ENCODE data around the gene PLCB1. TPM values are rescaled to one million over a fixed set of nuclear protein-coding genes. Genes with fewer than 3 reads are reported as not detected.
"Not testable (repeated sequence)": the region's sequence is repeated elsewhere in the genome, so short reads cannot be mapped to it uniquely, and the experiment has no call there.

Gene PLCB1
- total and polyA plus RNA-seq, 2 of the 4 experiments (the other 2 are of a cell fraction) = 5.6 to 16.1 TPM

DNA sequence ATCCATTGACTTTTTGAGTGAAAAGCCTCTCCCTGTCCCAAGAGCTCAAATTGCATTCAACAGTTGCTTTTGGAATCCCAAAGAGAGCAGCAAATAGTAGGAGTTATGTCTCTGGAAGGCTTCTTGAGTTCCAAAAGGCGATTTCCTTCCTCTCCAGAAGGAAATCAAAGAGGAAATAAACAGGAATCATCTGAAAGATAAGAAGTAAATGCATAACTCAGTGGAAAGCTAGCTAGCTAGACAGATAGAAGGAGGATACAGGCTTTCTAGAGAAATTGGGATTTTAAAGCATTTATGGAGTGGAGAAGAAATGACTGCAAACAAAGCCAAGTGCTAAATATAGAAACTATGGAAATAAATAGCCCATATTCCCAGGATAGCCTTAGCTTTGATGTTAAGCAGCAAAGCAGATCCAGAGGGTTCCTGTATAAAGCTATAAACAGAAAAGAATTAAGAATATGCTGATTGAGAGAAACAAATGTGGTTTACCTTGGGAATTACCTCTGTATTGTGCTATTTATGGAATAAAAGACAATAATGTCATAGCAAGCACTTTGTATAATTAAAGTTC is 214.7 kb downstream of the PLCB1 start:
- no peak for TF ChIP-seq FOS (IDR thresholded peaks at IDR 0.05; ENCODE audit: low read depth, low read length)
- TF ChIP-seq, protein P1, sequence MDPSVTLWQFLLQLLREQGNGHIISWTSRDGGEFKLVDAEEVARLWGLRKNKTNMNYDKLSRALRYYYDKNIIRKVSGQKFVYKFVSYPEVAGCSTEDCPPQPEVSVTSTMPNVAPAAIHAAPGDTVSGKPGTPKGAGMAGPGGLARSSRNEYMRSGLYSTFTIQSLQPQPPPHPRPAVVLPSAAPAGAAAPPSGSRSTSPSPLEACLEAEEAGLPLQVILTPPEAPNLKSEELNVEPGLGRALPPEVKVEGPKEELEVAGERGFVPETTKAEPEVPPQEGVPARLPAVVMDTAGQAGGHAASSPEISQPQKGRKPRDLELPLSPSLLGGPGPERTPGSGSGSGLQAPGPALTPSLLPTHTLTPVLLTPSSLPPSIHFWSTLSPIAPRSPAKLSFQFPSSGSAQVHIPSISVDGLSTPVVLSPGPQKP (IDR thresholded peaks at IDR 0.05; ENCODE audit: borderline replicate concordance, low read depth, low read length) = no peak
- no peak overlapping the region for H4K91ac ChIP-seq (ENCODE audit: insufficient read depth, low read depth, low read length)
- in situ Hi-C loops (cut with MboI; ENCODE audit: low sequenced_read_pairs) (no loop called here), intact Hi-C loops (cut with micrococcal nuclease) (no loop called here), dilution Hi-C loops (cut with HindIII; ENCODE audit: low sequenced_read_pairs, unreplicated experiment) (no loop called here)
- H3K18ac ChIP-seq (ENCODE audit: low read depth, low read length) = no peak overlapping the region
- H2AK5ac ChIP-seq (ENCODE audit: low read depth, low read length) = no peak overlapping the region
- no peak overlapping the region for H2AK9ac ChIP-seq (replicated peaks; ENCODE audit: low read depth, low read length, poor library complexity)
- H2BK20ac ChIP-seq (ENCODE audit: low read depth, low read length) = no peak overlapping the region
- no peak overlapping the region for H3K9ac ChIP-seq (ENCODE audit: low read depth, low read length)
- no peak overlapping the region for H2BK120ac ChIP-seq (ENCODE audit: low read depth, low read length)
- no peaks in the 10 kb centered on the region for H3K36me3 ChIP-seq (ENCODE audit: control insufficient read depth, insufficient read depth, low read length)
- H3K79me1 ChIP-seq (ENCODE audit: low read depth in 1 of 2, low read length in 2 of 2) = peaks cover 0 to 17% of the 10 kb centered on the region in 2 experiments; a peak in 3 of 4 replicates
- POLR2A ChIA-PET (ENCODE audit: unreplicated experiment) = no interaction called here
- no peak overlapping the region for H3K23ac ChIP-seq (ENCODE audit: low read depth, low read length)
- no peak overlapping the region for H4K8ac ChIP-seq (ENCODE audit: low read depth in 2 of 2, low read length in 2 of 2)
- H3K14ac ChIP-seq (replicated peaks; ENCODE audit: low read depth, low read length) = no peak overlapping the region
- DNase-seq (no peak), ATAC-seq (ENCODE audit: low read depth) (no peak)
- no peak overlapping the region for H3K4me2 ChIP-seq (ENCODE audit: low read depth, low read length)
- H4K5ac ChIP-seq (ENCODE audit: low read depth, low read length) = no peak overlapping the region
- CTCF ChIA-PET = no interaction called here
- peaks cover 3% of the 10 kb centered on the region; the same call in 1 of the 2 replicates for H3K9me3 ChIP-seq (ENCODE audit: control insufficient read depth, insufficient read depth, low read length)
- BruUV-seq (replicated peaks) = no TSS peak
- H2AFZ ChIP-seq (replicated peaks; ENCODE audit: low read length, poor library complexity) = no peak overlapping the region
- no CpG with 5 or more reads among the region's 1 CpG for WGBS, 2 experiments (ENCODE audit: extremely low coverage in 2 of 2, insufficient read length in 1 of 2)
- peaks cover 1% of the 10 kb centered on the region; the same call in 1 of the 2 replicates for H3K4me1 ChIP-seq (ENCODE audit: control insufficient read depth, insufficient read depth, low read length)
- no peak overlapping the region for H2BK15ac ChIP-seq (ENCODE audit: low read depth, low read length)
- H3K9me1 ChIP-seq (ENCODE audit: insufficient read depth, low read length) = 0 out of 2 replicates have a peak, but pooled peaks cover 3% of the 10 kb centered on the region
- H2BK5ac ChIP-seq (ENCODE audit: low read depth, low read length, poor library complexity, severe bottlenecking) = no peak overlapping the region
- H3K4ac ChIP-seq (ENCODE audit: low read depth, low read length) = no peak overlapping the region
- no peaks in the 10 kb centered on the region for H3K27me3 ChIP-seq (ENCODE audit: control insufficient read depth, insufficient read depth, low read length)
- H3K56ac ChIP-seq (ENCODE audit: extremely low read depth, insufficient read depth, low read length) = no peak overlapping the region
- H3K4me3 ChIP-seq (ENCODE audit: insufficient read depth, low read depth, low read length) = no peak overlapping the region
- H3K27ac ChIP-seq (ENCODE audit: insufficient read depth, low read length) = no peak overlapping the region
- H4K20me1 ChIP-seq (ENCODE audit: insufficient read depth, low read length) = peaks cover 4% of the 10 kb centered on the region; the same call in 1 of the 2 replicates

DNA sequence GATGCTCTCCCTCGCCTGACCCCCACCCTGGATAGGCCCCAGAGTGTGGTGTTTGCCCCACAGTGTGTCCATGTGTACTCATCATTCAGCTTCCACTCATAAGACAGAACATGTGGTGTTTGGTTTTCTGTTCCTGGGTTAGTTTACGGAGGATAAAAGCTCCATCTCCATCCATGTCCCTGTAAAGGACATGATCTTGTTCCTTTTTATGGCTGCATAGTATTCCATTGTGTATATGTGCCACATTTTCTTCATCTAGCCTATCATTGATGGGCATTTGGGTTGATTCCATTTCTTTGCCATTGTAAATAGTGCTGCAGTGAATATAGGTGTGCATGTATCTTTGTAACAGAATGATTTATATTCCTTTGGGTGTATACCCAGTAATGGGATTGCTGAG is 218.2 kb downstream of the PLCB1 start:
- intact Hi-C loops (cut with micrococcal nuclease) = not testable (repeated sequence)
- no CpG with 5 or more reads among the region's 2 CpGs for WGBS, 2 experiments (ENCODE audit: extremely low coverage in 2 of 2, insufficient read length in 1 of 2)

More for the DNA sequence above, 218.2 kb downstream of the PLCB1 start:
- in situ Hi-C loops (cut with MboI; ENCODE audit: low sequenced_read_pairs); H2BK5ac ChIP-seq (ENCODE audit: low read depth, low read length, poor library complexity, severe bottlenecking); H3K27me3 ChIP-seq (ENCODE audit: control insufficient read depth, insufficient read depth, low read length); H2BK15ac ChIP-seq (ENCODE audit: low read depth, low read length); DNase-seq; CTCF ChIA-PET; H3K9me1 ChIP-seq (ENCODE audit: insufficient read depth, low read length); H3K9me3 ChIP-seq (ENCODE audit: control insufficient read depth, insufficient read depth, low read length); H3K9ac ChIP-seq (ENCODE audit: low read depth, low read length); H3K4me1 ChIP-seq (ENCODE audit: control insufficient read depth, insufficient read depth, low read length); H4K8ac ChIP-seq (ENCODE audit: low read depth in 2 of 2, low read length in 2 of 2); H3K4me3 ChIP-seq (ENCODE audit: insufficient read depth, low read depth, low read length); H2AK5ac ChIP-seq (ENCODE audit: low read depth, low read length); H3K14ac ChIP-seq (replicated peaks; ENCODE audit: low read depth, low read length); H3K4me2 ChIP-seq (ENCODE audit: low read depth, low read length); ATAC-seq (ENCODE audit: low read depth); H3K23ac ChIP-seq (ENCODE audit: low read depth, low read length); BruUV-seq (replicated peaks); H2AK9ac ChIP-seq (replicated peaks; ENCODE audit: low read depth, low read length, poor library complexity); H3K56ac ChIP-seq (ENCODE audit: extremely low read depth, insufficient read depth, low read length); dilution Hi-C loops (cut with HindIII; ENCODE audit: low sequenced_read_pairs, unreplicated experiment); H4K91ac ChIP-seq (ENCODE audit: insufficient read depth, low read depth, low read length); H3K27ac ChIP-seq (ENCODE audit: insufficient read depth, low read length); H2BK20ac ChIP-seq (ENCODE audit: low read depth, low read length); H3K4ac ChIP-seq (ENCODE audit: low read depth, low read length); H3K36me3 ChIP-seq (ENCODE audit: control insufficient read depth, insufficient read depth, low read length); POLR2A ChIA-PET (ENCODE audit: unreplicated experiment); H4K20me1 ChIP-seq (ENCODE audit: insufficient read depth, low read length); H2BK120ac ChIP-seq (ENCODE audit: low read depth, low read length); H3K18ac ChIP-seq (ENCODE audit: low read depth, low read length); H2AFZ ChIP-seq (replicated peaks; ENCODE audit: low read length, poor library complexity); H4K5ac ChIP-seq (ENCODE audit: low read depth, low read length): not testable (repeated sequence)
- peaks cover 0 to 12% of the 10 kb centered on the region in 2 experiments; a peak in 3 of 4 replicates for H3K79me1 ChIP-seq (ENCODE audit: low read depth in 1 of 2, low read length in 2 of 2)
